HepG2 (cell line): ENCODE results near the gene IER2. TPM values are rescaled to one million over a fixed set of nuclear protein-coding genes. Genes with fewer than 3 reads are reported as not detected.

Source experiments
- GABPA ChIP-seq, 2 experiments: IDR thresholded peaks; 2 replicates each; pipeline ENCODE4 v1.6.1; 2011 to 2016; ENCODE audit warnings: low read depth in 2 of 2, low read length in 1 of 2, missing biosample characterization in 1 of 2, missing genetic modification characterization in 1 of 2
- HDAC2 ChIP-seq: sonication (generic); formaldehyde crosslinking; IDR thresholded peaks from 2 replicates; pipeline ENCODE4 v1.4.0; 2020; ENCODE audit warnings: missing genetic modification reagents
- MXD1 ChIP-seq: sonication (generic); formaldehyde crosslinking; IDR thresholded peaks from 2 replicates; pipeline ENCODE4 v1.4.0; 2020; ENCODE audit warnings: mild to moderate bottlenecking, missing genetic modification reagents
- MYPOP ChIP-seq: sonication (generic); formaldehyde crosslinking; IDR thresholded peaks from 2 replicates; pipeline ENCODE4 v1.8.1; 2023; ENCODE audit warnings: mild to moderate bottlenecking, moderate library complexity, missing genetic modification reagents
- NKX3-1 ChIP-seq: sonication (generic); formaldehyde crosslinking; IDR thresholded peaks from 2 replicates; pipeline ENCODE4 v1.5.0; 2020; ENCODE audit warnings: missing genetic modification reagents
- PHF8 ChIP-seq: sonication (generic); formaldehyde crosslinking; IDR thresholded peaks from 2 replicates; pipeline ENCODE4 v1.5.0; 2020; ENCODE audit warnings: missing genetic modification reagents
- POGK ChIP-seq: sonication (generic); formaldehyde crosslinking; conservative IDR thresholded peaks from 2 replicates; pipeline ENCODE4 v1.8.0; 2022; ENCODE audit warnings: mild to moderate bottlenecking, moderate library complexity, missing genetic modification reagents
- SRSF1 ChIP-seq: fragments of 200-400 bp; formaldehyde crosslinking; optimal IDR thresholded peaks from 2 replicates; pipeline ENCODE3; 2017; ENCODE audit warnings: mild to moderate bottlenecking, low read depth, low read length, moderate library complexity
- TFDP2 ChIP-seq: sonication (generic); formaldehyde crosslinking; IDR thresholded peaks from 2 replicates; pipeline ENCODE4 v1.4.0; 2020; ENCODE audit warnings: missing genetic modification reagents
- TIGD3 ChIP-seq: sonication (generic); formaldehyde crosslinking; IDR thresholded peaks from 2 replicates; pipeline ENCODE4 v1.5.1; 2020; ENCODE audit warnings: mild to moderate bottlenecking, missing genetic modification reagents, borderline replicate concordance
- UBTF ChIP-seq: sonication (generic); formaldehyde crosslinking; IDR thresholded peaks from 2 replicates; pipeline ENCODE4 v1.4.0; 2020; ENCODE audit warnings: mild to moderate bottlenecking, missing genetic modification reagents
- ZBTB21 ChIP-seq: sonication (generic); formaldehyde crosslinking; IDR thresholded peaks from 2 replicates; pipeline ENCODE4 v1.4.0; 2020; ENCODE audit warnings: missing genetic modification reagents
- ZBTB39 ChIP-seq: sonication (generic); formaldehyde crosslinking; IDR thresholded peaks from 2 replicates; pipeline ENCODE4 v1.5.0; 2020; ENCODE audit warnings: missing genetic modification reagents
- ZNF724P ChIP-seq: sonication (generic); formaldehyde crosslinking; IDR thresholded peaks from 2 replicates; pipeline ENCODE4 v1.8.0; 2022; ENCODE audit warnings: missing genetic modification reagents, borderline replicate concordance
- ZNF747 ChIP-seq: sonication (generic); formaldehyde crosslinking; IDR thresholded peaks from 2 replicates; pipeline ENCODE4 v1.8.1; 2023; ENCODE audit warnings: missing genetic modification reagents, mild to moderate bottlenecking, borderline replicate concordance
- polyA plus RNA-seq, 8 experiments: library from polyadenylated mRNA; depleted of rRNA in 3 of 8; stranded (reverse) in 7 of 8; unstranded in 1 of 8; fragments of >200 nt; fragmentation: Illumina TruSeq in 4 of 8; extraction: Trizol in 4 of 8; gene quantifications; 2 replicates each; pipeline versions ENCODE4 v1.2.1 to v1.2.3, GENCODE V29; 2011 to 2016; ENCODE audit warnings: low read depth in 4 of 8, missing spikeins in 1 of 8, mixed read lengths in 1 of 8; ENCODE audit not compliant: insufficient read depth in 1 of 8
- total RNA-seq, 5 experiments: library from RNA; depleted of rRNA; stranded (reverse); fragments of >200 nt; fragmentation: Illumina TruSeq; extraction: Trizol; gene quantifications; 2 replicates each; pipeline ENCODE4 v1.2.3, GENCODE V29; 2016; ENCODE audit warnings: low read depth in 1 of 5

The IER2 gene
- total and polyA plus RNA-seq, 2 of the 13 experiments (the other 11 are each of a cell fraction or from before 2014, with no cell fraction given) = 10.1 to 14.3 TPM

GRCh38 chr19:13102666-13103580 lies 47.3 kb upstream of the IER2 start, which contains the start of gene LYL1 (continued):
- TF ChIP-seq MXD1 (CRISPR knock-in tag) = 0 out of 2 replicates have a peak, but pooled peaks have one; percentile 41
- TF ChIP-seq NKX3-1 (CRISPR knock-in tag) = no peak
- peak; percentile 55; the same call in 1 of the 2 replicates for TF ChIP-seq PHF8 (CRISPR knock-in tag)
- TF ChIP-seq TFDP2 (CRISPR knock-in tag) = peak; percentile 43; the same call in 1 of the 2 replicates
- TF ChIP-seq TIGD3 (CRISPR knock-in tag) = peak; percentile 50; the same call in 1 of the 2 replicates
- TF ChIP-seq POGK = peak; percentile 65; the same call in 1 of the 2 replicates
- no peak for TF ChIP-seq ZBTB21 (CRISPR knock-in tag)
- 0 out of 2 replicates have a peak, but pooled peaks have one; percentile 24 for TF ChIP-seq MYPOP (CRISPR knock-in tag)
- peak; percentile 64 for TF ChIP-seq SRSF1
- 0 out of 2 replicates have a peak, but pooled peaks have one; percentile 11 for TF ChIP-seq ZNF747
- 0 out of 2 replicates have a peak, but pooled peaks have one; percentile 15 for TF ChIP-seq GABPA (IDR thresholded peaks at IDR 0.05; ENCODE audit: low read depth, low read length)
- TF ChIP-seq GABPA (CRISPR knock-in tag; IDR thresholded peaks at IDR 0.05; ENCODE audit: low read depth) = no peak
- TF ChIP-seq HDAC2 = peak; percentile 6; the same call in 1 of the 2 replicates
- TF ChIP-seq ZNF724P (CRISPR knock-in tag) = 0 out of 2 replicates have a peak, but pooled peaks have one; percentile 17
- TF ChIP-seq UBTF (CRISPR knock-in tag) = peak; percentile 64
- TF ChIP-seq ZBTB39 (CRISPR knock-in tag) = peak; percentile 52; the same call in 1 of the 2 replicates
